Endometrial microvascular endothelial cells (primary cell): ENCODE measurements around the gene FRMD6. TPM values are rescaled to one million over a fixed set of nuclear protein-coding genes. Genes with fewer than 3 reads are reported as not detected.
"Not testable (repeated sequence)": the region's sequence is repeated elsewhere in the genome, so short reads cannot be mapped to it uniquely, and the experiment has no call there.

ENCODE experiments used
- in situ Hi-C: cut with HindIII; loops from 2 replicates; pipeline ENCODE4 v1.10.0; 2017; ENCODE audit warnings: low sequenced_read_pairs, low pct_unique_long_range_greater_than_20kb; ENCODE audit errors: inconsistent ontology term
- total RNA-seq: library from RNA; depleted of rRNA; stranded (reverse); fragments of >200 nt; gene quantifications from one replicate; pipeline ENCODE4 v1.2.3, GENCODE V29; 2015; ENCODE audit errors: inconsistent ontology term

Gene FRMD6
- total RNA-seq, 1 donor from 2014 or later = 80.6 TPM

GRCh38 chr14:51626185-51626584, 25.5 kb upstream of the FRMD6 start:
- in situ Hi-C loops = no loop called here

- in situ Hi-C loops = no loop called here
Measured at GRCh38 chr14:51626788-51627187, 24.9 kb upstream of the FRMD6 start.

GRCh38 chr14:51627313-51627712, 24.4 kb upstream of the FRMD6 start:
- in situ Hi-C loops = no loop called here

- in situ Hi-C loops = no loop called here
Measured at GRCh38 chr14:51628238-51628637, 23.5 kb upstream of the FRMD6 start.

- in situ Hi-C loops = no loop called here
Measured at GRCh38 chr14:51630987-51631386, 20.7 kb upstream of the FRMD6 start.

GRCh38 chr14:51633298-51633697, 18.4 kb upstream of the FRMD6 start:
- in situ Hi-C loops = not testable (repeated sequence)

- in situ Hi-C loops = no loop called here
Measured at GRCh38 chr14:51636109-51636508, 15.6 kb upstream of the FRMD6 start.

GRCh38 chr14:51638071-51638944, 13.4 kb upstream of the FRMD6 start:
- in situ Hi-C loops = no loop called here

GRCh38 chr14:51639668-51640316, 11.9 kb upstream of the FRMD6 start:
- in situ Hi-C loops = no loop called here

GRCh38 chr14:51643140-51643539, 8.6 kb upstream of the FRMD6 start:
- in situ Hi-C loops = no loop called here

- in situ Hi-C loops = no loop called here
Measured at GRCh38 chr14:51644217-51644933, 7.3 kb upstream of the FRMD6 start.

GRCh38 chr14:51648296-51648695, 3.4 kb upstream of the FRMD6 start:
- in situ Hi-C loops = no loop called here

GRCh38 chr14:51650716-51651387, 858 bp upstream of the FRMD6 start:
- in situ Hi-C loops = no loop called here

GRCh38 chr14:51652168-51653078, 713 bp downstream of the FRMD6 start:
- in situ Hi-C loops = no loop called here

GRCh38 chr14:51653079-51653774, 1.5 kb downstream of the FRMD6 start:
- in situ Hi-C loops = no loop called here

GRCh38 chr14:51653775-51654532, 2.2 kb downstream of the FRMD6 start:
- in situ Hi-C loops = no loop called here

GRCh38 chr14:51654533-51654845, 2.8 kb downstream of the FRMD6 start:
- in situ Hi-C loops = no loop called here
